Measurements from ENCODE around the gene STK38. TPM values are rescaled to one million over a fixed set of nuclear protein-coding genes. Genes with fewer than 3 reads are reported as not detected.
A peak's percentile ranks its signal among the peaks of the same experiment; 100 is the strongest.

The STK38 gene
- total and polyA plus RNA-seq, 9 of the 15 experiments (the other 6 are each of a cell fraction or from before 2014, with no cell fraction given) = 5.7 to 28.7 (median 19.5) TPM

DNA sequence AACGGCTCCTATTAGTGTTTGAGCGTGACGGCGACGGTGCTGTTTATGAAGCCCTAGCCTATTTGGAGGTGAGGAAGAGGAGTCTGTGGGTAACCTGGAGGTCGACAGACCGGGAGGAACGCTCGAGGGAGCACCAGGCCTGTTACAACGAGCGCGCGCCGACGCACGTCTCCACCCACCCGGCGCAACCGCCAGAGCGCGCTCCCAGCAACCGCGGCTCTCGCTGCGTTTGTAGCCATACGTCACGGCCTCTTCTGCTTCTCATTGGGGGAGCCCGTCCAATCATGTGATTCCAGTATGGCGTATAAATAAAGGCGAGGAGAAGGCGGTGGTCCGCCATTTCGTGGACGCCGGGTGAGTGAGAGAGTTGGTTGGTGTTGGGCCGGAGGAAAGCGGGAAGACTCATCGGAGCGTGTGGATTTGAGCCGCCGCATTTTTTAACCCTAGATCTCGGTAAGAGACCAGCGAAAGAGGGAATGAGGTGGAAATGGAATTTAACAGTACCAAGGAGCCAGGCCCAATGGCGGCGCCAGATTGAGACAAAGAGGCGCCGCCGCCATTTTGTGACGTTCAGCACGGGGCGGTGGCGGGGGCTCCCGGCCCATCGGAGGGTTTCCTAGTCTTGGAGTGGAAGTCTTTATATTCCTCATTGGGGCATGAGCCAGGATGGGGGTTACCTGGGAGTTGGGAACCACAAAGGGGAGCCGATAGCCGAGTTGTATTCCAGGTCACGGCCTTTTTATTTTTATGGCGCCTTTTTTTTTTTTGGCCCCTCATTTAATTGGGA lies 46.9 kb upstream of the STK38 start, which contains the start of gene SRSF3 (continued):
- TF ChIP-seq, protein P1, sequence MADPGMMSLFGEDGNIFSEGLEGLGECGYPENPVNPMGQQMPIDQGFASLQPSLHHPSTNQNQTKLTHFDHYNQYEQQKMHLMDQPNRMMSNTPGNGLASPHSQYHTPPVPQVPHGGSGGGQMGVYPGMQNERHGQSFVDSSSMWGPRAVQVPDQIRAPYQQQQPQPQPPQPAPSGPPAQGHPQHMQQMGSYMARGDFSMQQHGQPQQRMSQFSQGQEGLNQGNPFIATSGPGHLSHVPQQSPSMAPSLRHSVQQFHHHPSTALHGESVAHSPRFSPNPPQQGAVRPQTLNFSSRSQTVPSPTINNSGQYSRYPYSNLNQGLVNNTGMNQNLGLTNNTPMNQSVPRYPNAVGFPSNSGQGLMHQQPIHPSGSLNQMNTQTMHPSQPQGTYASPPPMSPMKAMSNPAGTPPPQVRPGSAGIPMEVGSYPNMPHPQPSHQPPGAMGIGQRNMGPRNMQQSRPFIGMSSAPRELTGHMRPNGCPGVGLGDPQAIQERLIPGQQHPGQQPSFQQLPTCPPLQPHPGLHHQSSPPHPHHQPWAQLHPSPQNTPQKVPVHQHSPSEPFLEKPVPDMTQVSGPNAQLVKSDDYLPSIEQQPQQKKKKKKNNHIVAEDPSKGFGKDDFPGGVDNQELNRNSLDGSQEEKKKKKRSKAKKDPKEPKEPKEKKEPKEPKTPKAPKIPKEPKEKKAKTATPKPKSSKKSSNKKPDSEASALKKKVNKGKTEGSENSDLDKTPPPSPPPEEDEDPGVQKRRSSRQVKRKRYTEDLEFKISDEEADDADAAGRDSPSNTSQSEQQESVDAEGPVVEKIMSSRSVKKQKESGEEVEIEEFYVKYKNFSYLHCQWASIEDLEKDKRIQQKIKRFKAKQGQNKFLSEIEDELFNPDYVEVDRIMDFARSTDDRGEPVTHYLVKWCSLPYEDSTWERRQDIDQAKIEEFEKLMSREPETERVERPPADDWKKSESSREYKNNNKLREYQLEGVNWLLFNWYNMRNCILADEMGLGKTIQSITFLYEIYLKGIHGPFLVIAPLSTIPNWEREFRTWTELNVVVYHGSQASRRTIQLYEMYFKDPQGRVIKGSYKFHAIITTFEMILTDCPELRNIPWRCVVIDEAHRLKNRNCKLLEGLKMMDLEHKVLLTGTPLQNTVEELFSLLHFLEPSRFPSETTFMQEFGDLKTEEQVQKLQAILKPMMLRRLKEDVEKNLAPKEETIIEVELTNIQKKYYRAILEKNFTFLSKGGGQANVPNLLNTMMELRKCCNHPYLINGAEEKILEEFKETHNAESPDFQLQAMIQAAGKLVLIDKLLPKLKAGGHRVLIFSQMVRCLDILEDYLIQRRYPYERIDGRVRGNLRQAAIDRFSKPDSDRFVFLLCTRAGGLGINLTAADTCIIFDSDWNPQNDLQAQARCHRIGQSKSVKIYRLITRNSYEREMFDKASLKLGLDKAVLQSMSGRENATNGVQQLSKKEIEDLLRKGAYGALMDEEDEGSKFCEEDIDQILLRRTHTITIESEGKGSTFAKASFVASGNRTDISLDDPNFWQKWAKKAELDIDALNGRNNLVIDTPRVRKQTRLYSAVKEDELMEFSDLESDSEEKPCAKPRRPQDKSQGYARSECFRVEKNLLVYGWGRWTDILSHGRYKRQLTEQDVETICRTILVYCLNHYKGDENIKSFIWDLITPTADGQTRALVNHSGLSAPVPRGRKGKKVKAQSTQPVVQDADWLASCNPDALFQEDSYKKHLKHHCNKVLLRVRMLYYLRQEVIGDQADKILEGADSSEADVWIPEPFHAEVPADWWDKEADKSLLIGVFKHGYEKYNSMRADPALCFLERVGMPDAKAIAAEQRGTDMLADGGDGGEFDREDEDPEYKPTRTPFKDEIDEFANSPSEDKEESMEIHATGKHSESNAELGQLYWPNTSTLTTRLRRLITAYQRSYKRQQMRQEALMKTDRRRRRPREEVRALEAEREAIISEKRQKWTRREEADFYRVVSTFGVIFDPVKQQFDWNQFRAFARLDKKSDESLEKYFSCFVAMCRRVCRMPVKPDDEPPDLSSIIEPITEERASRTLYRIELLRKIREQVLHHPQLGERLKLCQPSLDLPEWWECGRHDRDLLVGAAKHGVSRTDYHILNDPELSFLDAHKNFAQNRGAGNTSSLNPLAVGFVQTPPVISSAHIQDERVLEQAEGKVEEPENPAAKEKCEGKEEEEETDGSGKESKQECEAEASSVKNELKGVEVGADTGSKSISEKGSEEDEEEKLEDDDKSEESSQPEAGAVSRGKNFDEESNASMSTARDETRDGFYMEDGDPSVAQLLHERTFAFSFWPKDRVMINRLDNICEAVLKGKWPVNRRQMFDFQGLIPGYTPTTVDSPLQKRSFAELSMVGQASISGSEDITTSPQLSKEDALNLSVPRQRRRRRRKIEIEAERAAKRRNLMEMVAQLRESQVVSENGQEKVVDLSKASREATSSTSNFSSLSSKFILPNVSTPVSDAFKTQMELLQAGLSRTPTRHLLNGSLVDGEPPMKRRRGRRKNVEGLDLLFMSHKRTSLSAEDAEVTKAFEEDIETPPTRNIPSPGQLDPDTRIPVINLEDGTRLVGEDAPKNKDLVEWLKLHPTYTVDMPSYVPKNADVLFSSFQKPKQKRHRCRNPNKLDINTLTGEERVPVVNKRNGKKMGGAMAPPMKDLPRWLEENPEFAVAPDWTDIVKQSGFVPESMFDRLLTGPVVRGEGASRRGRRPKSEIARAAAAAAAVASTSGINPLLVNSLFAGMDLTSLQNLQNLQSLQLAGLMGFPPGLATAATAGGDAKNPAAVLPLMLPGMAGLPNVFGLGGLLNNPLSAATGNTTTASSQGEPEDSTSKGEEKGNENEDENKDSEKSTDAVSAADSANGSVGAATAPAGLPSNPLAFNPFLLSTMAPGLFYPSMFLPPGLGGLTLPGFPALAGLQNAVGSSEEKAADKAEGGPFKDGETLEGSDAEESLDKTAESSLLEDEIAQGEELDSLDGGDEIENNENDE (IDR thresholded peaks at IDR 0.05; ENCODE audit: low read depth, low read length) = no peak
- TF ChIP-seq MXI1 (IDR thresholded peaks at IDR 0.05; ENCODE audit: low read depth, low read length) (peak; percentile 28; the same call in 1 of the 2 replicates), RUNX1 (IDR thresholded peaks at IDR 0.05; ENCODE audit: low read depth) (peak; percentile 87; the same call in 1 of the 2 replicates), BRD4 (IDR thresholded peaks at IDR 0.05) (peak; percentile 98), NFIC (IDR thresholded peaks at IDR 0.05) (peak; percentile 87), ZNF699 (CRISPR knock-in tag; IDR thresholded peaks at IDR 0.05; ENCODE audit: insufficient replicate concordance) (no peak)
- TF ChIP-seq, protein P2, sequence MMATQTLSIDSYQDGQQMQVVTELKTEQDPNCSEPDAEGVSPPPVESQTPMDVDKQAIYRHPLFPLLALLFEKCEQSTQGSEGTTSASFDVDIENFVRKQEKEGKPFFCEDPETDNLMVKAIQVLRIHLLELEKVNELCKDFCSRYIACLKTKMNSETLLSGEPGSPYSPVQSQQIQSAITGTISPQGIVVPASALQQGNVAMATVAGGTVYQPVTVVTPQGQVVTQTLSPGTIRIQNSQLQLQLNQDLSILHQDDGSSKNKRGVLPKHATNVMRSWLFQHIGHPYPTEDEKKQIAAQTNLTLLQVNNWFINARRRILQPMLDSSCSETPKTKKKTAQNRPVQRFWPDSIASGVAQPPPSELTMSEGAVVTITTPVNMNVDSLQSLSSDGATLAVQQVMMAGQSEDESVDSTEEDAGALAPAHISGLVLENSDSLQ (IDR thresholded peaks at IDR 0.05) = peak; percentile 62
- TF ChIP-seq, protein P3, sequence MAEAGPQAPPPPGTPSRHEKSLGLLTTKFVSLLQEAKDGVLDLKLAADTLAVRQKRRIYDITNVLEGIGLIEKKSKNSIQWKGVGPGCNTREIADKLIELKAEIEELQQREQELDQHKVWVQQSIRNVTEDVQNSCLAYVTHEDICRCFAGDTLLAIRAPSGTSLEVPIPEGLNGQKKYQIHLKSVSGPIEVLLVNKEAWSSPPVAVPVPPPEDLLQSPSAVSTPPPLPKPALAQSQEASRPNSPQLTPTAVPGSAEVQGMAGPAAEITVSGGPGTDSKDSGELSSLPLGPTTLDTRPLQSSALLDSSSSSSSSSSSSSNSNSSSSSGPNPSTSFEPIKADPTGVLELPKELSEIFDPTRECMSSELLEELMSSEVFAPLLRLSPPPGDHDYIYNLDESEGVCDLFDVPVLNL (CRISPR knock-in tag; IDR thresholded peaks at IDR 0.05; ENCODE audit: low read depth) = no peak
- TF ChIP-seq, protein P4, sequence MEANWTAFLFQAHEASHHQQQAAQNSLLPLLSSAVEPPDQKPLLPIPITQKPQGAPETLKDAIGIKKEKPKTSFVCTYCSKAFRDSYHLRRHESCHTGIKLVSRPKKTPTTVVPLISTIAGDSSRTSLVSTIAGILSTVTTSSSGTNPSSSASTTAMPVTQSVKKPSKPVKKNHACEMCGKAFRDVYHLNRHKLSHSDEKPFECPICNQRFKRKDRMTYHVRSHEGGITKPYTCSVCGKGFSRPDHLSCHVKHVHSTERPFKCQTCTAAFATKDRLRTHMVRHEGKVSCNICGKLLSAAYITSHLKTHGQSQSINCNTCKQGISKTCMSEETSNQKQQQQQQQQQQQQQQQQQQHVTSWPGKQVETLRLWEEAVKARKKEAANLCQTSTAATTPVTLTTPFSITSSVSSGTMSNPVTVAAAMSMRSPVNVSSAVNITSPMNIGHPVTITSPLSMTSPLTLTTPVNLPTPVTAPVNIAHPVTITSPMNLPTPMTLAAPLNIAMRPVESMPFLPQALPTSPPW (CRISPR knock-in tag; IDR thresholded peaks at IDR 0.05) = peak; percentile 84
- TF ChIP-seq, protein P5, sequence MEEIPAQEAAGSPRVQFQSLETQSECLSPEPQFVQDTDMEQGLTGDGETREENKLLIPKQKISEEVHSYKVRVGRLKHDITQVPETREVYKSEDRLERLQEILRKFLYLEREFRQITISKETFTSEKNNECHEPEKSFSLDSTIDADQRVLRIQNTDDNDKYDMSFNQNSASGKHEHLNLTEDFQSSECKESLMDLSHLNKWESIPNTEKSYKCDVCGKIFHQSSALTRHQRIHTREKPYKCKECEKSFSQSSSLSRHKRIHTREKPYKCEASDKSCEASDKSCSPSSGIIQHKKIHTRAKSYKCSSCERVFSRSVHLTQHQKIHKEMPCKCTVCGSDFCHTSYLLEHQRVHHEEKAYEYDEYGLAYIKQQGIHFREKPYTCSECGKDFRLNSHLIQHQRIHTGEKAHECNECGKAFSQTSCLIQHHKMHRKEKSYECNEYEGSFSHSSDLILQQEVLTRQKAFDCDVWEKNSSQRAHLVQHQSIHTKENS (CRISPR knock-in tag; IDR thresholded peaks at IDR 0.05) = no peak

Data from K562 (cell line).